ENCODE data around the gene DAB1.

GRCh38 chr1:56991576-56991975 is 432.3 kb downstream of the DAB1 start:
- no peak for TF ChIP-seq CTCF (IDR thresholded peaks at IDR 0.05; ENCODE audit: low read depth, low read length, poor library complexity, severe bottlenecking)
- no peak for TF ChIP-seq EZH2phosphoT487 (IDR thresholded peaks at IDR 0.05; ENCODE audit: borderline replicate concordance, low read length)

Measured in DOHH2 (cell line).